Measurements from ENCODE around the gene RBCK1.
"Not testable (repeated sequence)": the region's sequence is repeated elsewhere in the genome, so short reads cannot be mapped to it uniquely, and the experiment has no call there.

The RBCK1 gene

GRCh38 chr20:475463-476357 is 67.6 kb downstream of the RBCK1 start:
- no peak for DNase-seq

GRCh38 chr20:476561-477249 is 68.6 kb downstream of the RBCK1 start:
- DNase-seq: not testable (repeated sequence)

- DNase-seq: no peak
Observed at GRCh38 chr20:478010-478948, 70.2 kb downstream of the RBCK1 start.

- peak; percentile 56 to 84 (median 78) for DNase-seq
Observed at GRCh38 chr20:478949-479429, 70.9 kb downstream of the RBCK1 start.

- no peak for DNase-seq
Observed at GRCh38 chr20:479487-479886, 71.4 kb downstream of the RBCK1 start.

GRCh38 chr20:480044-480443 is 71.9 kb downstream of the RBCK1 start:
- no peak for DNase-seq

- no peak for DNase-seq
Observed at GRCh38 chr20:481167-481566, 73.1 kb downstream of the RBCK1 start.

Data from suppressor macrophage (primary cell).